ENCODE data around the gene MMS19.

DNA sequence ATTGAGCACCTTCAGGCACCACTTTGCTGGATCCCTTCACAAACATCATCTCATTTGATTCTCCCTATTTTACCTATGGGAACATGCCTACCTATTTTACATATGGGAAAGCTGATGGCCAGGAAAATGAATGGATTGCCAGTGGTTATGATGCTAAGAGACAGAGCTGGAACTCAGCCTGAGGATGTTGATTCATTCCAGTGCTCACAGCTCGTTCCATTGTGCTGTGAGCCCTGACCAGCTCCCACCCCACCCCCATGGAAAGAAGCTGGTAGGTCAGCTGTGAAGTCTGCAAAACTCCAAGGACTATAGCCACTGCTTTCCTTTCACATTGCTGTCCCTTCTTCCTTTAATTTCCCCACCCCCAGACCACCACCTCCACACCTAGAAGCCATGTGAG, 10.1 kb upstream of the MMS19 start:
- TF ChIP-seq POLR2AphosphoS5 (IDR thresholded peaks at IDR 0.05; ENCODE audit: low read depth, low read length) (no peak), TCF7L2 (IDR thresholded peaks at IDR 0.05; ENCODE audit: low read depth, low read length) (no peak), SIN3A (IDR thresholded peaks at IDR 0.05; ENCODE audit: borderline replicate concordance, insufficient read depth, low read depth, low read length) (no peak)
- TF ChIP-seq, protein P1, sequence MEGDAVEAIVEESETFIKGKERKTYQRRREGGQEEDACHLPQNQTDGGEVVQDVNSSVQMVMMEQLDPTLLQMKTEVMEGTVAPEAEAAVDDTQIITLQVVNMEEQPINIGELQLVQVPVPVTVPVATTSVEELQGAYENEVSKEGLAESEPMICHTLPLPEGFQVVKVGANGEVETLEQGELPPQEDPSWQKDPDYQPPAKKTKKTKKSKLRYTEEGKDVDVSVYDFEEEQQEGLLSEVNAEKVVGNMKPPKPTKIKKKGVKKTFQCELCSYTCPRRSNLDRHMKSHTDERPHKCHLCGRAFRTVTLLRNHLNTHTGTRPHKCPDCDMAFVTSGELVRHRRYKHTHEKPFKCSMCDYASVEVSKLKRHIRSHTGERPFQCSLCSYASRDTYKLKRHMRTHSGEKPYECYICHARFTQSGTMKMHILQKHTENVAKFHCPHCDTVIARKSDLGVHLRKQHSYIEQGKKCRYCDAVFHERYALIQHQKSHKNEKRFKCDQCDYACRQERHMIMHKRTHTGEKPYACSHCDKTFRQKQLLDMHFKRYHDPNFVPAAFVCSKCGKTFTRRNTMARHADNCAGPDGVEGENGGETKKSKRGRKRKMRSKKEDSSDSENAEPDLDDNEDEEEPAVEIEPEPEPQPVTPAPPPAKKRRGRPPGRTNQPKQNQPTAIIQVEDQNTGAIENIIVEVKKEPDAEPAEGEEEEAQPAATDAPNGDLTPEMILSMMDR (IDR thresholded peaks at IDR 0.05), result no peak
- TF ChIP-seq, protein P2, sequence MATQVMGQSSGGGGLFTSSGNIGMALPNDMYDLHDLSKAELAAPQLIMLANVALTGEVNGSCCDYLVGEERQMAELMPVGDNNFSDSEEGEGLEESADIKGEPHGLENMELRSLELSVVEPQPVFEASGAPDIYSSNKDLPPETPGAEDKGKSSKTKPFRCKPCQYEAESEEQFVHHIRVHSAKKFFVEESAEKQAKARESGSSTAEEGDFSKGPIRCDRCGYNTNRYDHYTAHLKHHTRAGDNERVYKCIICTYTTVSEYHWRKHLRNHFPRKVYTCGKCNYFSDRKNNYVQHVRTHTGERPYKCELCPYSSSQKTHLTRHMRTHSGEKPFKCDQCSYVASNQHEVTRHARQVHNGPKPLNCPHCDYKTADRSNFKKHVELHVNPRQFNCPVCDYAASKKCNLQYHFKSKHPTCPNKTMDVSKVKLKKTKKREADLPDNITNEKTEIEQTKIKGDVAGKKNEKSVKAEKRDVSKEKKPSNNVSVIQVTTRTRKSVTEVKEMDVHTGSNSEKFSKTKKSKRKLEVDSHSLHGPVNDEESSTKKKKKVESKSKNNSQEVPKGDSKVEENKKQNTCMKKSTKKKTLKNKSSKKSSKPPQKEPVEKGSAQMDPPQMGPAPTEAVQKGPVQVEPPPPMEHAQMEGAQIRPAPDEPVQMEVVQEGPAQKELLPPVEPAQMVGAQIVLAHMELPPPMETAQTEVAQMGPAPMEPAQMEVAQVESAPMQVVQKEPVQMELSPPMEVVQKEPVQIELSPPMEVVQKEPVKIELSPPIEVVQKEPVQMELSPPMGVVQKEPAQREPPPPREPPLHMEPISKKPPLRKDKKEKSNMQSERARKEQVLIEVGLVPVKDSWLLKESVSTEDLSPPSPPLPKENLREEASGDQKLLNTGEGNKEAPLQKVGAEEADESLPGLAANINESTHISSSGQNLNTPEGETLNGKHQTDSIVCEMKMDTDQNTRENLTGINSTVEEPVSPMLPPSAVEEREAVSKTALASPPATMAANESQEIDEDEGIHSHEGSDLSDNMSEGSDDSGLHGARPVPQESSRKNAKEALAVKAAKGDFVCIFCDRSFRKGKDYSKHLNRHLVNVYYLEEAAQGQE (IDR thresholded peaks at IDR 0.05; ENCODE audit: insufficient read depth in 1 of 2, low read depth in 2 of 2, low read length in 1 of 2), result no peak

Measured in Panc1 (cell line).